Motor neuron (in vitro differentiated cells): ENCODE results near the gene KCNE3. TPM values are rescaled to one million over a fixed set of nuclear protein-coding genes. Genes with fewer than 3 reads are reported as not detected.
"Not testable (repeated sequence)": the region's sequence is repeated elsewhere in the genome, so short reads cannot be mapped to it uniquely, and the experiment has no call there.

Source experiments
- ATAC-seq, 8 experiments: fragments of 200-7000 bp; cut with Tn5 transposase; replicated peaks in 6 of 8; 2 replicates each; pipeline ENCODE4 v1.8.0; 2021; ENCODE audit warnings: mild to moderate bottlenecking in 8 of 8, moderate library complexity in 8 of 8
- H3K27ac ChIP-seq, 2 donors: fragments of 250-450 bp; sonication (Bioruptor Pico); 2 replicates each; pipeline ENCODE4 v1.9.0; 2021; ENCODE audit warnings: antibody characterized with exemption in 2 of 2, mild to moderate bottlenecking in 2 of 2, moderate library complexity in 1 of 2
- H3K4me1 ChIP-seq, 2 donors: fragments of 250-450 bp; sonication (Bioruptor Pico); replicated peaks in 1 of 2; 2 replicates each; pipeline ENCODE4 v1.6.1; 2021; ENCODE audit warnings: antibody characterized with exemption in 2 of 2, mild to moderate bottlenecking in 2 of 2, moderate library complexity in 1 of 2
- H3K4me3 ChIP-seq, 5 donors: fragments of 250-450 bp; sonication (Bioruptor Pico); 2 replicates each; pipeline ENCODE4 v1.9.0; 2021; ENCODE audit warnings: antibody characterized with exemption in 5 of 5, mild to moderate bottlenecking in 5 of 5, moderate library complexity in 4 of 5
- WGBS, 10 experiments: fragments of 450-650 bp; shearing (Covaris generic); methylation state at CpG; one replicate each; pipeline ENCODE4 v1.0.0; 2022; 5-methylcytosine and 5-hydroxymethylcytosine counted together
- in situ Hi-C, 9 experiments: fragments of 400-800 bp; cut with MboI; loops; one replicate each; pipeline ENCODE4 v1.15.0; 2021; ENCODE audit warnings: low sequenced_read_pairs in 9 of 9, low pct_unique_long_range_greater_than_20kb in 2 of 9; ENCODE audit not compliant: unreplicated experiment in 9 of 9
- total RNA-seq, 8 experiments: library from RNA; unstranded; fragments of 300-600 nt; gene quantifications; 2 replicates each; pipeline versions ENCODE4 v1.2.3 to v1.2.4, GENCODE V29; 2022

The KCNE3 gene
- total RNA-seq, 8 experiments from 2014 or later, result 0.24 to 1.8 (median 0.67) TPM; not detected in 2

GRCh38 chr11:74425100-74425499, 42.2 kb downstream of the KCNE3 start:
- H3K4me1 ChIP-seq, result no peaks in the 10 kb centered on the region
- no peak for ATAC-seq
- H3K4me3 ChIP-seq, result no peak overlapping the region
- no peak overlapping the region for H3K27ac ChIP-seq
- in situ Hi-C loops, result loop anchor here in 1 of 9 experiments (25.0 kb wide), 2 partner anchors 112 to 163 kb away; no protein-coding TSS in a partner anchor

- WGBS, 10 experiments, result 0 to 50% (median 22%) methylated on average over 1 of the region's 1 CpG; no CpG with 5 or more reads in 3 of the 10 experiments
- no peak overlapping the region for H3K27ac ChIP-seq
- ATAC-seq, result peak in 7 of 8 experiments; percentile 64 to 91 (median 80)
- no peak overlapping the region for H3K4me3 ChIP-seq
- in situ Hi-C loops, result no loop called here
- H3K4me1 ChIP-seq, result peaks cover 8 to 11% of the 10 kb centered on the region in 2 donors
These were observed 48.8 kb downstream of the KCNE3 start for GRCh38 chr11:74418509-74418895.

GRCh38 chr11:74417860-74418508, 49.4 kb downstream of the KCNE3 start:
- peak; percentile 30 to 71 (median 51) for ATAC-seq
- in situ Hi-C loops, result no loop called here
- H3K27ac ChIP-seq, result no peak overlapping the region
- WGBS, 10 experiments, result 50 to 95% (median 74%) methylated on average over 2 to 4 of the region's 4 CpGs; no CpG with 5 or more reads in 2 of the 10 experiments
- no peak overlapping the region for H3K4me3 ChIP-seq
- peaks cover 8 to 11% of the 10 kb centered on the region in 2 donors for H3K4me1 ChIP-seq

GRCh38 chr11:74417379-74417804, 50.0 kb downstream of the KCNE3 start:
- Histone ChIP-seq H3K4me3 (no peak overlapping the region), H3K4me1 (peaks cover 8 to 11% of the 10 kb centered on the region in 2 donors), H3K27ac (no peak overlapping the region)
- WGBS, 10 experiments, result 0 to 86% (median 44%) methylated on average over 1 of the region's 1 CpG; no CpG with 5 or more reads in 2 of the 10 experiments
- ATAC-seq, result no peak
- in situ Hi-C loops, result no loop called here

- peaks cover 8 to 11% of the 10 kb centered on the region in 2 donors for H3K4me1 ChIP-seq
- H3K27ac ChIP-seq, H3K4me3 ChIP-seq, in situ Hi-C loops, ATAC-seq: not testable (repeated sequence)
- WGBS, 10 experiments, result 80 to 100% (median 100%) methylated on average over 1 of the region's 1 CpG; no CpG with 5 or more reads in 5 of the 10 experiments
These were observed 50.4 kb downstream of the KCNE3 start for GRCh38 chr11:74416974-74417373.

GRCh38 chr11:74412733-74413359, 54.5 kb downstream of the KCNE3 start:
- in situ Hi-C loops, result no loop called here
- no peak for ATAC-seq
- peaks cover 4 to 6% of the 10 kb centered on the region in 2 donors for H3K4me1 ChIP-seq
- H3K27ac ChIP-seq, result no peak overlapping the region
- WGBS, 10 experiments, result 60 to 100% (median 82%) methylated on average over 1 to 11 of the region's 11 CpGs
- H3K4me3 ChIP-seq, result no peak overlapping the region

GRCh38 chr11:74412321-74412720, 55.0 kb downstream of the KCNE3 start:
- in situ Hi-C loops, result no loop called here

GRCh38 chr11:74409633-74410032, 57.7 kb downstream of the KCNE3 start:
- no peak for ATAC-seq
- Histone ChIP-seq H3K27ac (no peak overlapping the region), H3K4me3 (no peak overlapping the region), H3K4me1 (no peaks in the 10 kb centered on the region)
- WGBS, 10 experiments, result 82 to 100% (median 98%) methylated on average over 1 to 2 of the region's 2 CpGs; no CpG with 5 or more reads in 2 of the 10 experiments
- in situ Hi-C loops, result no loop called here

More at GRCh38 chr11:74412321-74412720, 55.0 kb downstream of the KCNE3 start:
- peak in 1 of 8 experiments; percentile 21 for ATAC-seq
- no peak overlapping the region for H3K4me3 ChIP-seq
- peaks cover 0 to under 1% of the 10 kb centered on the region in 2 donors for H3K4me1 ChIP-seq
- WGBS, 10 experiments, result 13 to 100% (median 79%) methylated on average over 1 to 2 of the region's 2 CpGs
- no peak overlapping the region for H3K27ac ChIP-seq

Other genes with a start within 250 kb of the KCNE3 start
- gene P4HA3, start 155.9 kb downstream of the KCNE3 start, total RNA-seq, result 1 to 10 TPM in 3 of 8 experiments, under 1 TPM in 5; 0.25 to 3.5 (median 0.78) TPM
- gene PGM2L1, start 69.1 kb downstream of the KCNE3 start, total RNA-seq, result 10 to 100 TPM in 6 of 8 experiments, 1 to 10 TPM in 2; 1.4 to 82.5 (median 40.4) TPM
- 1 to 10 TPM; 1.5 to 4.6 (median 2.3) TPM for gene LIPT2, start 26.2 kb upstream of the KCNE3 start, total RNA-seq
- 10 to 100 TPM in 7 of 8 experiments, 1 to 10 TPM in 1; 8.6 to 26.5 (median 15.5) TPM for gene POLD3, start 125.0 kb upstream of the KCNE3 start, total RNA-seq